DND-41 (cell line): Measurements from ENCODE around the gene TSC22D1.

Experiments used
- EZH2 ChIP-seq: IDR thresholded peaks from 3 replicates; pipeline ENCODE4 v1.6.1; 2012; ENCODE audit warnings: borderline replicate concordance, low read depth, mild to moderate bottlenecking, moderate library complexity, low read length, inconsistent platforms; ENCODE audit not compliant: severe bottlenecking
- TF ChIP-seq, protein P1 (sequence below): IDR thresholded peaks from 2 replicates; pipeline ENCODE4 v1.5.1; 2012; ENCODE audit warnings: borderline replicate concordance, low read length, moderate library complexity, mild to moderate bottlenecking; ENCODE audit not compliant: poor library complexity, severe bottlenecking; ENCODE audit errors: extremely low read depth

DNA sequence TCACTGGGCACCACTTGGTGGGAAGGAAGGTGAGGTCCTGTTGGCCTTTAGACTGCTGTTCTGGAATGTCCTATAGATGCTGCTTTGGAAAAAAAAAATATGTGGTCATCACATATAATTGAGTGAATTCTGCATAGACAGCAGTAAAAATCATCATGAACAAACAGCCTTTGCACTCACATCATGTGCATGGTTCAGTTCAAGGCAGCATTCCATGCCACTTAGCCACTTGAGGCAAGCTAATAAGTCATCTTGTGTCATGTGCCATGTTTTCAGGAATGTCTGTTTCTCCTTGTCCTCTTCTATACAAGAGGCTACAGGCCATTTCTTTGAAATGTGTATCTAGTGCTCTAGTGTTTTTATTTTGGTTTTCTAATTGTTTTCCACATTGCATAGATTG is 43.9 kb upstream of the TSC22D1 start:
- TF ChIP-seq, protein P1, sequence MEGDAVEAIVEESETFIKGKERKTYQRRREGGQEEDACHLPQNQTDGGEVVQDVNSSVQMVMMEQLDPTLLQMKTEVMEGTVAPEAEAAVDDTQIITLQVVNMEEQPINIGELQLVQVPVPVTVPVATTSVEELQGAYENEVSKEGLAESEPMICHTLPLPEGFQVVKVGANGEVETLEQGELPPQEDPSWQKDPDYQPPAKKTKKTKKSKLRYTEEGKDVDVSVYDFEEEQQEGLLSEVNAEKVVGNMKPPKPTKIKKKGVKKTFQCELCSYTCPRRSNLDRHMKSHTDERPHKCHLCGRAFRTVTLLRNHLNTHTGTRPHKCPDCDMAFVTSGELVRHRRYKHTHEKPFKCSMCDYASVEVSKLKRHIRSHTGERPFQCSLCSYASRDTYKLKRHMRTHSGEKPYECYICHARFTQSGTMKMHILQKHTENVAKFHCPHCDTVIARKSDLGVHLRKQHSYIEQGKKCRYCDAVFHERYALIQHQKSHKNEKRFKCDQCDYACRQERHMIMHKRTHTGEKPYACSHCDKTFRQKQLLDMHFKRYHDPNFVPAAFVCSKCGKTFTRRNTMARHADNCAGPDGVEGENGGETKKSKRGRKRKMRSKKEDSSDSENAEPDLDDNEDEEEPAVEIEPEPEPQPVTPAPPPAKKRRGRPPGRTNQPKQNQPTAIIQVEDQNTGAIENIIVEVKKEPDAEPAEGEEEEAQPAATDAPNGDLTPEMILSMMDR: no peak
- TF ChIP-seq EZH2: no peak
